HL-60 (cell line): ENCODE data around the gene BBIP1.
A peak's percentile ranks its signal among the peaks of the same experiment; 100 is the strongest.

Experiments
- DNase-seq, 2 experiments: peaks; one replicate each; pipeline ENCODE4 v3.0.0-alpha.2; 2010 to 2020; ENCODE audit warnings: low read depth in 1 of 2, low spot score in 1 of 2
- H3K27ac ChIP-seq: fragments of 250-450 bp; sonication (Bioruptor Pico); replicated peaks from 2 replicates; pipeline ENCODE4 v1.5.1; 2020; ENCODE audit warnings: mild to moderate bottlenecking, moderate library complexity
- H3K27me3 ChIP-seq: fragments of 250-450 bp; sonication (Bioruptor Pico); 2 replicates; pipeline ENCODE4 v1.5.1; 2021; ENCODE audit warnings: mild to moderate bottlenecking, moderate library complexity; ENCODE audit not compliant: insufficient read depth, poor library complexity, severe bottlenecking
- H3K4me3 ChIP-seq: replicated peaks from 2 replicates; pipeline ENCODE4 v1.5.1; 2011; ENCODE audit warnings: mild to moderate bottlenecking, control low read depth, low read length; ENCODE audit not compliant: insufficient read depth
- GABPA ChIP-seq: IDR thresholded peaks from 2 replicates; pipeline ENCODE4 v1.6.1; 2012; ENCODE audit warnings: low read depth
- POLR2AphosphoS5 ChIP-seq: IDR thresholded peaks from 2 replicates; pipeline ENCODE4 v1.6.1; 2012; ENCODE audit warnings: low read depth
- SPI1 ChIP-seq: IDR thresholded peaks from 2 replicates; pipeline ENCODE4 v1.6.1; 2012; ENCODE audit warnings: low read depth, mild to moderate bottlenecking, borderline replicate concordance
- TF ChIP-seq, protein P1 (sequence below): IDR thresholded peaks from one replicate; pipeline ENCODE4 v1.5.1; 2011; ENCODE audit warnings: low read length, control low read depth, inconsistent platforms; ENCODE audit not compliant: insufficient read depth
- TF ChIP-seq, protein P2 (sequence below): IDR thresholded peaks from 2 replicates; pipeline ENCODE4 v1.6.1; 2012; ENCODE audit warnings: low read depth; ENCODE audit not compliant: insufficient replicate concordance

The BBIP1 gene

DNA sequence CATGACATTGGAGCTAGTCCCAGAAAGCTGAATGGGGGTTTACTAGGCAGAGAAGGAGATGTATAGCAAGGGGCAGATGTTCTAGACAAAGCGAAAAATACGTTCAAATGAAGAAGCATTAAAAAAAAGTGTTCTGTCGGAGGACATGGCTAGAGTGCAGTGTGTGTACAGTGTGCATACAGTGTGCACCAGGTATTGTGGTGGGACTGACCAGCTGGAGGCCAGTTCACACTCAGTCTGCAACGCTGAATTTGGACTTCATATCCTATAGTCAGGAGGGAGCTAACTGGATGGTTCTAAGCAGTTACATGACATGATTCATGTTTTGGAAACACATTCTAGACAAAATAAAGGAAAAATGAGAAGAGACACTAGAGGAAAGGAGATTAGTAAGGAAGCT lies 8.8 kb downstream of the BBIP1 start:
- H3K27me3 ChIP-seq, result no peaks in the 10 kb centered on the region
- no peak for DNase-seq
- TF ChIP-seq SPI1 (no peak), POLR2AphosphoS5 (no peak), GABPA (no peak)
- TF ChIP-seq, protein P1, sequence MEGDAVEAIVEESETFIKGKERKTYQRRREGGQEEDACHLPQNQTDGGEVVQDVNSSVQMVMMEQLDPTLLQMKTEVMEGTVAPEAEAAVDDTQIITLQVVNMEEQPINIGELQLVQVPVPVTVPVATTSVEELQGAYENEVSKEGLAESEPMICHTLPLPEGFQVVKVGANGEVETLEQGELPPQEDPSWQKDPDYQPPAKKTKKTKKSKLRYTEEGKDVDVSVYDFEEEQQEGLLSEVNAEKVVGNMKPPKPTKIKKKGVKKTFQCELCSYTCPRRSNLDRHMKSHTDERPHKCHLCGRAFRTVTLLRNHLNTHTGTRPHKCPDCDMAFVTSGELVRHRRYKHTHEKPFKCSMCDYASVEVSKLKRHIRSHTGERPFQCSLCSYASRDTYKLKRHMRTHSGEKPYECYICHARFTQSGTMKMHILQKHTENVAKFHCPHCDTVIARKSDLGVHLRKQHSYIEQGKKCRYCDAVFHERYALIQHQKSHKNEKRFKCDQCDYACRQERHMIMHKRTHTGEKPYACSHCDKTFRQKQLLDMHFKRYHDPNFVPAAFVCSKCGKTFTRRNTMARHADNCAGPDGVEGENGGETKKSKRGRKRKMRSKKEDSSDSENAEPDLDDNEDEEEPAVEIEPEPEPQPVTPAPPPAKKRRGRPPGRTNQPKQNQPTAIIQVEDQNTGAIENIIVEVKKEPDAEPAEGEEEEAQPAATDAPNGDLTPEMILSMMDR, result no peak
- TF ChIP-seq, protein P2, sequence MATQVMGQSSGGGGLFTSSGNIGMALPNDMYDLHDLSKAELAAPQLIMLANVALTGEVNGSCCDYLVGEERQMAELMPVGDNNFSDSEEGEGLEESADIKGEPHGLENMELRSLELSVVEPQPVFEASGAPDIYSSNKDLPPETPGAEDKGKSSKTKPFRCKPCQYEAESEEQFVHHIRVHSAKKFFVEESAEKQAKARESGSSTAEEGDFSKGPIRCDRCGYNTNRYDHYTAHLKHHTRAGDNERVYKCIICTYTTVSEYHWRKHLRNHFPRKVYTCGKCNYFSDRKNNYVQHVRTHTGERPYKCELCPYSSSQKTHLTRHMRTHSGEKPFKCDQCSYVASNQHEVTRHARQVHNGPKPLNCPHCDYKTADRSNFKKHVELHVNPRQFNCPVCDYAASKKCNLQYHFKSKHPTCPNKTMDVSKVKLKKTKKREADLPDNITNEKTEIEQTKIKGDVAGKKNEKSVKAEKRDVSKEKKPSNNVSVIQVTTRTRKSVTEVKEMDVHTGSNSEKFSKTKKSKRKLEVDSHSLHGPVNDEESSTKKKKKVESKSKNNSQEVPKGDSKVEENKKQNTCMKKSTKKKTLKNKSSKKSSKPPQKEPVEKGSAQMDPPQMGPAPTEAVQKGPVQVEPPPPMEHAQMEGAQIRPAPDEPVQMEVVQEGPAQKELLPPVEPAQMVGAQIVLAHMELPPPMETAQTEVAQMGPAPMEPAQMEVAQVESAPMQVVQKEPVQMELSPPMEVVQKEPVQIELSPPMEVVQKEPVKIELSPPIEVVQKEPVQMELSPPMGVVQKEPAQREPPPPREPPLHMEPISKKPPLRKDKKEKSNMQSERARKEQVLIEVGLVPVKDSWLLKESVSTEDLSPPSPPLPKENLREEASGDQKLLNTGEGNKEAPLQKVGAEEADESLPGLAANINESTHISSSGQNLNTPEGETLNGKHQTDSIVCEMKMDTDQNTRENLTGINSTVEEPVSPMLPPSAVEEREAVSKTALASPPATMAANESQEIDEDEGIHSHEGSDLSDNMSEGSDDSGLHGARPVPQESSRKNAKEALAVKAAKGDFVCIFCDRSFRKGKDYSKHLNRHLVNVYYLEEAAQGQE, result no peak
- no peak overlapping the region for H3K27ac ChIP-seq
- no peak overlapping the region for H3K4me3 ChIP-seq

DNA sequence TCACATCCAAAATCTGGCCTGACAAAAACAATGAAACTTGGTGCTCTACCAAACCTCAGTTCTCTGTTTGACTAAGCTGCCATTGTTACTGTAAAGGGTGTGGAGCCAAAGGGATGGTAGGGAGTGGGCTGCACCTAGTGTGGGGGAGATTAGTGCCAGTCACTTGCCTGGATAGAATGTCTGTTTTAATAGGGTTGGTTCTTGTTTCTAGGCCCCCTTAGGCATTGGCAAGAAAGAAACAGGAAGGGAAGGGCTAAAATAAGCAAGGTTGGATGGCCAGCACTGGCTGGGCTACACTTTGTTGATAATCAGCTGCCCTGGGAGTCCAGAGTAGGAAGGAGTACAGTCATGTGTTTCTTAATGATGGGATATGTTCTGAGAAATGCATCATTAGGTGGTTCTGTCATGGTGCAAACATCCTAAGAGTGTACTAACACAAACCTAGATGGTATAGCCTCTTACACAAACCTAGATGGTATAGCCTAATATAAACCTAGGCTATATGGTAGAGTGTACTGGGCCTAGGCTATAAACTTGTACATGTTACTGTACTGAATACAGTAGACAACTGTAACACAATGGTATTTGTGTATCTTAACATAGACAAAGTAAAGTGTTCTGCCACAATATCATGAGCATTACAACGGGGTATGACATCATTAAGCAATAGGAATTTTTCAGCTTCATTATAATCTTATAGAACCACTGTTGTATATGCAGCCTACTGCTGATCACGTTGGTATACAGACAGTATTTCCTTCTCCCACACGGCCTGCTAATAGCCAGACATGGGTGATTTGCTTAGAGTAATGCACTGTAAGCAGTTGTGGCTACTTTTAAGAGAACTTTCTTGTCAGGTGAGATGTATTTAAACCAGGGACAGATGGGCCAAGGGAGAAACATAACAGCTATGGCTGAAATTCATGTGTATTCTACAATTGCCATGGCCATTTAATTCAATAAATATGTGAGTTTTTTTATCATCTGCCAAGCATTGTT lies 15.4 kb downstream of the BBIP1 start:
- TF ChIP-seq, protein P1, result no peak
- TF ChIP-seq POLR2AphosphoS5 (no peak), SPI1 (no peak), GABPA (no peak)
- TF ChIP-seq, protein P2, result no peak
- no peak overlapping the region; the same call in 1 of the 2 replicates for H3K27ac ChIP-seq
- H3K27me3 ChIP-seq, result no peaks in the 10 kb centered on the region
- H3K4me3 ChIP-seq, result no peak overlapping the region
- no peak for DNase-seq

DNA sequence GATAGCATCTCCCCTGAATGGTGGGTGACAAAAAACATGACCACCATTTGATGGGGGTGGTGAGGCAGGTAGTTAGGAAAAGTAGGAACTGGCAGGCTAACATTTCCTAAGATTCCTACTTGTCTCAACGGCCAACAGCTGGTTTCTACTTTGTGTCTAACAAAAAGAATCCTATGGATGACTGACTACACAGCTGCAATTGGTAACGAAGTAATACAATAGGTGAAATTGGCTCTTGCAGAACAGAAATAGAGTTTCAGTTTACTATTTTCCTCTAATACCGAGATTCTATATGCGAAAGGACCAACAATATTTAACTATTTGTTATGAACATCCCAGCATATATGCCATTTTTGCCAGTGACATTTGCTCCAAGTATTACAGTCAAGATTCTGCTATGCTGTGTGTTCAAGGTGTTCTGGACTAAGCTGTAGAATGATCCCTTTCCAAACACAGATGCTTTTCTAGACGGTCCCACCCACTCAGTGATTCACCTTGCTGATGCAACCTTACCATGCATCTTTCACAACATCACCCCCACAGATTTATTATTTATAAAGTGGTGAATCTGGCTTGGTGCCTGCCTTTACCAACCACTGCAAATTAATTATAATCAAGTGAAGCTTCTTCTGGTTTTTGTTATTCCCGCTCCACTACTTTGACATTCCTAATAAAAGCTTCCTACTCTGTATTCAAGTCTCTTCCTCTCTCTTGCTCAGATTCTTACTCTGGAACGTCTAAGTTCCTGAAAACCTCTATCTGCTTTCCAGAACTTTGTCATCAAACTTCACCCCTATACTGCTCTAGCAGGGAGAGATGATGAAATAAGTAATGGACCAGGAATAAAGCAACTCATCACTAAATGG lies 16.8 kb downstream of the BBIP1 start:
- no peak overlapping the region for H3K4me3 ChIP-seq
- H3K27ac ChIP-seq, result no peak overlapping the region
- TF ChIP-seq POLR2AphosphoS5 (0 out of 2 replicates have a peak, but pooled peaks have one; percentile 1), SPI1 (no peak)
- H3K27me3 ChIP-seq, result no peaks in the 10 kb centered on the region
- DNase-seq, result no peak

DNA sequence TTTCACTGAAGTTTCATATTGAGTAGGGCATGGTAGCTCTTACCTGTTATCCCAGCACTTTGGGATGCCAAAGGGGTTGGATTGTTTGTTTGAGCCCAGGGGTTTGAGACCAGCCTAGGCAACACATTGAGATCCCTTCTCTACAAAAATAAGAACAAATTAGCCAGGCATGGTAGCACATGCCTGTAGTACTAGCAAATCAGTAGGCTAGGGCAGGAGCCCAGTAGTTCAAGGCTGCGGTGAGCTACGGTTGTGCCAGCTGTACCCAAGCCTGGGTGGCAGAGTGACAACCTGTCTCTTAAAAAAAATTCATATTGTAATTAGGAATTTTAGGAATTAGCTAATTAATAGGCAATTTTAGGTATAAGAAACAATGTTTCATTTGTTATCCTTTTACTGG lies 18.0 kb downstream of the BBIP1 start:
- DNase-seq, result no peak
- no peak overlapping the region for H3K4me3 ChIP-seq
- TF ChIP-seq SPI1 (no peak), GABPA (no peak), POLR2AphosphoS5 (no peak)
- TF ChIP-seq, protein P2, result no peak
- TF ChIP-seq, protein P1, result no peak
- H3K27me3 ChIP-seq, result no peaks in the 10 kb centered on the region
- no peak overlapping the region for H3K27ac ChIP-seq
